Mesendoderm (in vitro differentiated cells): Measurements from ENCODE around the gene CDK16. TPM values are rescaled to one million over a fixed set of nuclear protein-coding genes. Genes with fewer than 3 reads are reported as not detected.

Experiments
- DNase-seq: peaks from one replicate; pipeline ENCODE4 v3.0.0; 2013
- H2AK5ac ChIP-seq: 2 replicates; pipeline ENCODE4 v1.6.1; 2013; ENCODE audit warnings: low read length, inconsistent platforms
- H2BK120ac ChIP-seq: 2 replicates; pipeline ENCODE4 v1.6.1; 2013; ENCODE audit warnings: low read depth, mild to moderate bottlenecking, low read length, moderate library complexity, mixed read lengths
- H2BK15ac ChIP-seq: replicated peaks from 2 replicates; pipeline ENCODE4 v1.6.1; 2013; ENCODE audit warnings: low read depth, mild to moderate bottlenecking, moderate library complexity
- H2BK5ac ChIP-seq: 2 replicates; pipeline ENCODE4 v1.6.1; 2013; ENCODE audit warnings: low read length, inconsistent platforms
- H3K18ac ChIP-seq: 2 replicates; pipeline ENCODE4 v1.6.1; 2013; ENCODE audit warnings: mild to moderate bottlenecking, low read length, mixed read lengths
- H3K23ac ChIP-seq: one replicate; pipeline ENCODE4 v1.6.1; 2013; ENCODE audit warnings: low read length
- H3K27ac ChIP-seq: 2 replicates; pipeline ENCODE4 v1.5.1; 2013; ENCODE audit warnings: low read depth, mild to moderate bottlenecking, inconsistent platforms, low read length, moderate library complexity
- H3K27me3 ChIP-seq: 2 replicates; pipeline ENCODE4 v1.6.1; 2013; ENCODE audit warnings: low read length, control low read depth, mild to moderate bottlenecking, inconsistent platforms; ENCODE audit not compliant: insufficient read depth, poor library complexity
- H3K36me3 ChIP-seq: 2 replicates; pipeline ENCODE4 v1.6.1; 2013; ENCODE audit warnings: low read length, inconsistent platforms; ENCODE audit not compliant: control insufficient read depth, insufficient read depth
- H3K4ac ChIP-seq: one replicate; pipeline ENCODE4 v1.6.1; 2013; ENCODE audit warnings: low read depth, mild to moderate bottlenecking, low read length, moderate library complexity
- H3K4me1 ChIP-seq: 2 replicates; pipeline ENCODE4 v1.6.1; 2013; ENCODE audit warnings: low read depth, low read length, inconsistent platforms; ENCODE audit not compliant: control insufficient read depth
- H3K4me2 ChIP-seq: 2 replicates; pipeline ENCODE4 v1.6.1; 2013; ENCODE audit warnings: low read length
- H3K4me3 ChIP-seq: 2 replicates; pipeline ENCODE4 v1.5.1; 2013; ENCODE audit warnings: mild to moderate bottlenecking, low read length
- H3K56ac ChIP-seq: one replicate; pipeline ENCODE4 v1.6.1; 2013; ENCODE audit warnings: low read length
- H3K79me1 ChIP-seq: 2 replicates; pipeline ENCODE4 v1.6.1; 2013; ENCODE audit warnings: low read length, inconsistent platforms
- H3K79me2 ChIP-seq: 2 replicates; pipeline ENCODE4 v1.6.1; 2013; ENCODE audit warnings: mild to moderate bottlenecking, low read length; ENCODE audit not compliant: control insufficient read depth, insufficient read depth
- H3K9ac ChIP-seq: 2 replicates; pipeline ENCODE4 v1.6.1; 2013; ENCODE audit warnings: low read length, inconsistent platforms
- H4K5ac ChIP-seq: one replicate; pipeline ENCODE4 v1.6.1; 2013; ENCODE audit warnings: low read length
- H4K8ac ChIP-seq: one replicate; pipeline ENCODE4 v1.6.1; 2013; ENCODE audit warnings: low read depth, mild to moderate bottlenecking, control low read depth, low read length, moderate library complexity
- WGBS: extraction: QIAGEN DNeasy Blood & Tissue Kit; methylation state at CpG from one replicate; pipeline ENCODE4 v1.1.7; 2013; ENCODE audit warnings: low lambda C conversion rate, missing lambda C conversion rate; ENCODE audit not compliant: insufficient coverage; ENCODE audit errors: extremely low coverage; 5-methylcytosine and 5-hydroxymethylcytosine counted together
- polyA plus RNA-seq, 2 experiments: library from polyadenylated mRNA; stranded (reverse); fragments of 200-250 nt; gene quantifications; one replicate each; pipeline ENCODE4 v1.2.3, GENCODE V29; 2013

The CDK16 gene
- 69.4 TPM for polyA plus RNA-seq (2013, experiment 1 of 2)
- polyA plus RNA-seq (2013, experiment 2 of 2), result 72.7 TPM

- Histone ChIP-seq H3K23ac (no peak within 1 kb of the TSS), H3K79me2 (peaks cover 33% of the 10 kb centered on the region), H3K9ac (peak within 1 kb of the TSS; percentile 91), H3K27ac (peak within 1 kb of the TSS; percentile 89), H3K4me2 (peak within 1 kb of the TSS; percentile 81), H3K18ac (peak within 1 kb of the TSS; percentile 95), H2BK15ac (no peak within 1 kb of the TSS), H3K79me1 (peaks cover 2% of the 10 kb centered on the region), H3K56ac (peak within 1 kb of the TSS; percentile 92), H2BK5ac (peak within 1 kb of the TSS; percentile 55), H2AK5ac (no peak within 1 kb of the TSS), H3K36me3 (peaks cover 3% of the 10 kb centered on the region), H4K5ac (no peak within 1 kb of the TSS), H3K27me3 (no peaks in the 10 kb centered on the region), H3K4ac (peak within 1 kb of the TSS; percentile 93), H3K4me1 (peaks cover 1% of the 10 kb centered on the region), H3K4me3 (peak within 1 kb of the TSS; percentile 73), H2BK120ac (no peak within 1 kb of the TSS), H4K8ac (no peak within 1 kb of the TSS)
- no CpG with 5 or more reads among the region's 61 CpGs for WGBS
- peak; percentile 82 for DNase-seq
These were observed at the start of gene CDK16 for GRCh38 chrX:47218280-47218919. Gene CDK16, plus strand, starts transcription at chrX:47218681. Its CDS starts 4,877 bp downstream, at chrX:47223558.

GRCh38 chrX:47169273-47169672 lies 49.2 kb upstream of the CDK16 start:
- Histone ChIP-seq H2AK5ac (no peak overlapping the region), H3K23ac (no peak overlapping the region), H2BK5ac (no peak overlapping the region), H3K4ac (no peak overlapping the region), H3K18ac (no peak overlapping the region), H3K9ac (no peak overlapping the region), H4K5ac (no peak overlapping the region), H2BK120ac (no peak overlapping the region), H3K79me1 (no peaks in the 10 kb centered on the region), H4K8ac (no peak overlapping the region), H3K4me3 (no peak overlapping the region), H3K79me2 (no peaks in the 10 kb centered on the region), H3K36me3 (no peaks in the 10 kb centered on the region), H3K4me1 (no peaks in the 10 kb centered on the region), H3K27me3 (no peaks in the 10 kb centered on the region), H3K27ac (no peak overlapping the region), H3K56ac (no peak overlapping the region), H3K4me2 (no peak overlapping the region), H2BK15ac (no peak overlapping the region)
- DNase-seq, result no peak
- WGBS, result no CpG with 5 or more reads among the region's 19 CpGs

- Histone ChIP-seq H3K4ac (no peak overlapping the region), H3K4me1 (no peaks in the 10 kb centered on the region), H3K23ac (no peak overlapping the region), H4K5ac (no peak overlapping the region), H3K79me1 (no peaks in the 10 kb centered on the region), H2AK5ac (no peak overlapping the region), H3K4me2 (no peak overlapping the region), H3K27ac (no peak overlapping the region), H2BK120ac (no peak overlapping the region), H3K56ac (no peak overlapping the region), H3K36me3 (no peaks in the 10 kb centered on the region), H4K8ac (no peak overlapping the region), H2BK5ac (no peak overlapping the region), H3K79me2 (no peaks in the 10 kb centered on the region), H3K18ac (no peak overlapping the region), H3K9ac (no peak overlapping the region), H2BK15ac (no peak overlapping the region), H3K4me3 (no peak overlapping the region), H3K27me3 (no peaks in the 10 kb centered on the region)
- DNase-seq, result no peak
- no CpG with 5 or more reads among the region's 13 CpGs for WGBS
These were observed 48.6 kb upstream of the CDK16 start for GRCh38 chrX:47169726-47170515.

- Histone ChIP-seq H3K4me2 (no peak overlapping the region), H4K5ac (no peak overlapping the region), H2BK5ac (no peak overlapping the region), H4K8ac (no peak overlapping the region), H2BK15ac (no peak overlapping the region), H3K79me2 (no peaks in the 10 kb centered on the region), H3K56ac (no peak overlapping the region), H3K27me3 (no peaks in the 10 kb centered on the region), H3K4ac (no peak overlapping the region), H3K9ac (no peak overlapping the region), H3K4me3 (no peak overlapping the region), H2AK5ac (no peak overlapping the region), H3K23ac (no peak overlapping the region), H3K36me3 (no peaks in the 10 kb centered on the region), H3K79me1 (no peaks in the 10 kb centered on the region), H3K27ac (no peak overlapping the region), H3K4me1 (no peaks in the 10 kb centered on the region), H2BK120ac (no peak overlapping the region), H3K18ac (no peak overlapping the region)
- DNase-seq, result no peak
- no CpG with 5 or more reads among the region's 34 CpGs for WGBS
These were observed 47.4 kb upstream of the CDK16 start for GRCh38 chrX:47170861-47171692.

- H2BK15ac ChIP-seq, result no peak overlapping the region
- H3K56ac ChIP-seq, result no peak overlapping the region
- H3K9ac ChIP-seq, result no peak overlapping the region
- H3K4me2 ChIP-seq, result no peak overlapping the region
- H4K8ac ChIP-seq, result no peak overlapping the region
- H3K23ac ChIP-seq, result no peak overlapping the region
- DNase-seq, result no peak
- no peaks in the 10 kb centered on the region for H3K4me1 ChIP-seq
- H3K4ac ChIP-seq, result no peak overlapping the region
- H2BK5ac ChIP-seq, result no peak overlapping the region
- no peak overlapping the region for H3K18ac ChIP-seq
- H2AK5ac ChIP-seq, result no peak overlapping the region
- no peak overlapping the region for H3K27ac ChIP-seq
- no peak overlapping the region for H3K4me3 ChIP-seq
- H4K5ac ChIP-seq, result no peak overlapping the region
- no peaks in the 10 kb centered on the region for H3K79me1 ChIP-seq
- no CpG with 5 or more reads among the region's 2 CpGs for WGBS
- no peaks in the 10 kb centered on the region for H3K36me3 ChIP-seq
- no peak overlapping the region for H2BK120ac ChIP-seq
- H3K27me3 ChIP-seq, result no peaks in the 10 kb centered on the region
- H3K79me2 ChIP-seq, result no peaks in the 10 kb centered on the region
These were observed 46.5 kb upstream of the CDK16 start for GRCh38 chrX:47171996-47172395.
